Breast epithelium (tissue), 3 donors: ENCODE measurements around the gene CD7.

ENCODE experiments used
- CTCF ChIP-seq, 3 donors: fragments of 450-650 bp; IDR thresholded peaks; one replicate each; pipeline ENCODE4 v1.5.1; 2016 to 2017; ENCODE audit warnings: antibody characterized with exemption in 3 of 3, mild to moderate bottlenecking in 3 of 3, moderate library complexity in 3 of 3
- POLR2A ChIP-seq: fragments of 450-650 bp; IDR thresholded peaks from one replicate; pipeline ENCODE4 v1.6.1; 2016; ENCODE audit warnings: antibody characterized with exemption, mild to moderate bottlenecking, moderate library complexity

GRCh38 chr17:82291582-82292250, 25.7 kb downstream of the CD7 start:
- no peak for TF ChIP-seq POLR2A
- TF ChIP-seq CTCF (IDR thresholded peaks at IDR 0.05): no peak
